IMR-90 (cell line): ENCODE data around the gene SHC2. TPM values are rescaled to one million over a fixed set of nuclear protein-coding genes. Genes with fewer than 3 reads are reported as not detected.

Experiments
- ATAC-seq: fragments of 200-7000 bp; cut with Tn5 transposase; 2 replicates; pipeline ENCODE4 v1.9.1; 2020; ENCODE audit warnings: low read depth, mild to moderate bottlenecking, moderate library complexity
- BruUV-seq: library from RNA; stranded (reverse); fragments of 400-500 nt; replicated peaks from 2 replicates; lab custom pipeline; 2021; lab: Mats Ljungman, UMichigan
- CTCF ChIA-PET: fragments of 300-600 bp; formaldehyde crosslinking; extraction: SDS; loops from one replicate; lab custom pipeline; 2021; ENCODE audit warnings: antibody characterized with exemption; lab: Yijun Ruan, JAX
- POLR2A ChIA-PET: fragments of 300-600 bp; sonication (Branson Sonifier 250); formaldehyde crosslinking; loops from one replicate; lab custom pipeline; 2022; ENCODE audit warnings: antibody characterized with exemption; ENCODE audit not compliant: unreplicated experiment; lab: Charles Lee
- DNase-seq: peaks from one replicate; pipeline ENCODE4 v3.0.0; 2013
- H2AFZ ChIP-seq: replicated peaks from 2 replicates; pipeline ENCODE3; 2013; ENCODE audit warnings: low read length, mild to moderate bottlenecking; ENCODE audit not compliant: poor library complexity
- H2AK5ac ChIP-seq: 2 replicates; pipeline ENCODE4 v1.6.1; 2013; ENCODE audit warnings: low read depth, low read length, inconsistent platforms
- H2AK9ac ChIP-seq: replicated peaks from 2 replicates; pipeline ENCODE3; 2013; ENCODE audit warnings: mild to moderate bottlenecking, low read depth, low read length, moderate library complexity; ENCODE audit not compliant: poor library complexity
- H2BK120ac ChIP-seq: 2 replicates; pipeline ENCODE4 v1.6.1; 2013; ENCODE audit warnings: low read depth, low read length, inconsistent platforms
- H2BK15ac ChIP-seq: 3 replicates; pipeline ENCODE4 v1.6.1; 2013; ENCODE audit warnings: low read depth, low read length, inconsistent platforms
- H2BK20ac ChIP-seq: 2 replicates; pipeline ENCODE4 v1.6.1; 2013; ENCODE audit warnings: low read depth, mild to moderate bottlenecking, inconsistent platforms, low read length, moderate library complexity
- H2BK5ac ChIP-seq: 2 replicates; pipeline ENCODE4 v1.6.1; 2013; ENCODE audit warnings: mild to moderate bottlenecking, low read depth, low read length, inconsistent platforms; ENCODE audit not compliant: poor library complexity, severe bottlenecking
- H3K14ac ChIP-seq: replicated peaks from 2 replicates; pipeline ENCODE4 v1.6.1; 2013; ENCODE audit warnings: low read depth, low read length, inconsistent platforms
- H3K18ac ChIP-seq: 2 replicates; pipeline ENCODE4 v1.6.1; 2013; ENCODE audit warnings: low read depth, low read length, control low read depth
- H3K23ac ChIP-seq: 2 replicates; pipeline ENCODE4 v1.6.1; 2013; ENCODE audit warnings: low read depth, low read length, inconsistent platforms
- H3K27ac ChIP-seq: 2 replicates; pipeline ENCODE4 v1.5.1; 2013; ENCODE audit warnings: mild to moderate bottlenecking, control low read depth, low read length; ENCODE audit not compliant: insufficient read depth
- H3K27me3 ChIP-seq: 2 replicates; pipeline ENCODE4 v1.6.1; 2013; ENCODE audit warnings: low read length; ENCODE audit not compliant: control insufficient read depth, insufficient read depth
- H3K36me3 ChIP-seq: 2 replicates; pipeline ENCODE4 v1.6.1; 2013; ENCODE audit warnings: low read length, mixed read lengths; ENCODE audit not compliant: control insufficient read depth, insufficient read depth
- H3K4ac ChIP-seq: 2 replicates; pipeline ENCODE4 v1.6.1; 2013; ENCODE audit warnings: low read depth, low read length, inconsistent platforms
- H3K4me1 ChIP-seq: 2 replicates; pipeline ENCODE4 v1.6.1; 2013; ENCODE audit warnings: low read length, mixed read lengths; ENCODE audit not compliant: control insufficient read depth, insufficient read depth
- H3K4me2 ChIP-seq: 2 replicates; pipeline ENCODE4 v1.6.1; 2013; ENCODE audit warnings: low read depth, mild to moderate bottlenecking, control low read depth, low read length, moderate library complexity
- H3K4me3 ChIP-seq: 2 replicates; pipeline ENCODE4 v1.5.1; 2013; ENCODE audit warnings: low read depth, mild to moderate bottlenecking, control low read depth, low read length, moderate library complexity; ENCODE audit not compliant: insufficient read depth
- H3K56ac ChIP-seq: 2 replicates; pipeline ENCODE4 v1.6.1; 2013; ENCODE audit warnings: low read length, inconsistent platforms; ENCODE audit not compliant: insufficient read depth; ENCODE audit errors: extremely low read depth
- H3K79me1 ChIP-seq, 2 experiments: 2 replicates each; pipeline ENCODE4 v1.6.1; 2013; ENCODE audit warnings: low read length in 2 of 2, inconsistent platforms in 1 of 2, low read depth in 1 of 2
- H3K9ac ChIP-seq: 2 replicates; pipeline ENCODE4 v1.6.1; 2013; ENCODE audit warnings: low read depth, low read length, control low read depth
- H3K9me1 ChIP-seq: 2 replicates; pipeline ENCODE4 v1.6.1; 2013; ENCODE audit warnings: low read length, inconsistent platforms; ENCODE audit not compliant: insufficient read depth
- H3K9me3 ChIP-seq: 2 replicates; pipeline ENCODE4 v1.6.1; 2013; ENCODE audit warnings: low read length; ENCODE audit not compliant: control insufficient read depth, insufficient read depth
- H4K20me1 ChIP-seq: 2 replicates; pipeline ENCODE4 v1.6.1; 2013; ENCODE audit warnings: low read length, inconsistent platforms; ENCODE audit not compliant: insufficient read depth
- H4K5ac ChIP-seq: 2 replicates; pipeline ENCODE4 v1.6.1; 2013; ENCODE audit warnings: mild to moderate bottlenecking, low read depth, low read length, control low read depth
- H4K8ac ChIP-seq, 2 experiments: 2 replicates each; pipeline ENCODE4 v1.6.1; 2013; ENCODE audit warnings: low read depth in 2 of 2, low read length in 2 of 2, control low read depth in 1 of 2, inconsistent platforms in 1 of 2
- H4K91ac ChIP-seq: 2 replicates; pipeline ENCODE4 v1.6.1; 2013; ENCODE audit warnings: low read depth, low read length, inconsistent platforms; ENCODE audit not compliant: insufficient read depth
- CEBPB ChIP-seq: IDR thresholded peaks from 2 replicates; pipeline ENCODE4 v1.6.1; 2012; ENCODE audit warnings: low read depth, low read length, improper control_type of control experiment
- ELK1 ChIP-seq: fragments of 150-350 bp; IDR thresholded peaks from 2 replicates; pipeline ENCODE4 v1.6.1; 2016; ENCODE audit warnings: low read depth, mild to moderate bottlenecking, low read length, moderate library complexity, borderline replicate concordance
- FOS ChIP-seq: fragments of 150-350 bp; IDR thresholded peaks from 2 replicates; pipeline ENCODE4 v1.6.1; 2016; ENCODE audit warnings: low read depth, low read length
- MAFK ChIP-seq: IDR thresholded peaks from 2 replicates; pipeline ENCODE4 v1.6.1; 2012; ENCODE audit warnings: low read depth, low read length, improper control_type of control experiment
- MAZ ChIP-seq: IDR thresholded peaks from 2 replicates; pipeline ENCODE4 v1.6.1; 2012; ENCODE audit warnings: low read depth, mild to moderate bottlenecking, low read length, improper control_type of control experiment, moderate library complexity, borderline replicate concordance
- NFE2L2 ChIP-seq: fragments of 150-350 bp; IDR thresholded peaks from 2 replicates; pipeline ENCODE4 v1.6.1; 2016; ENCODE audit warnings: low read depth, mild to moderate bottlenecking, low read length
- POLR2A ChIP-seq: IDR thresholded peaks from 2 replicates; pipeline ENCODE4 v1.6.1; 2012; ENCODE audit warnings: mild to moderate bottlenecking, low read depth, low read length
- RAD21 ChIP-seq: IDR thresholded peaks from 2 replicates; pipeline ENCODE4 v1.6.1; 2012; ENCODE audit warnings: low read length, improper control_type of control experiment
- WGBS, 2 experiments: methylation state at CpG; one replicate each; pipeline versions ENCODE4 v1.1.5 to v1.1.7; 2013; ENCODE audit warnings: missing lambda C conversion rate in 2 of 2; ENCODE audit not compliant: insufficient read length in 1 of 2; ENCODE audit errors: extremely low coverage in 2 of 2; 5-methylcytosine and 5-hydroxymethylcytosine counted together
- dilution Hi-C: fragments of 300-500 bp; cut with HindIII; formaldehyde crosslinking; loops from one replicate; pipeline ENCODE4 v1.14.3; 2018; ENCODE audit warnings: low sequenced_read_pairs; ENCODE audit not compliant: unreplicated experiment
- in situ Hi-C: fragments of 300-500 bp; cut with MboI; formaldehyde crosslinking; loops from 3 replicates; pipeline ENCODE4 v1.14.3; 2019; ENCODE audit warnings: low sequenced_read_pairs, inconsistent platforms, mixed read lengths
- intact Hi-C: fragments of 100-400 bp; cut with micrococcal nuclease; formaldehyde crosslinking; loops from 2 replicates; pipeline ENCODE4 v1.10.0; 2022
- polyA plus RNA-seq, 3 experiments: library from polyadenylated mRNA; depleted of rRNA; stranded (reverse); fragments of >200 nt; gene quantifications; 2 replicates each; pipeline ENCODE4 v1.2.3, GENCODE V29; 2012; ENCODE audit warnings: low replicate concordance in 1 of 3
- total RNA-seq: library from RNA; depleted of rRNA; stranded (reverse); fragments of >200 nt; gene quantifications from 2 replicates; pipeline ENCODE4 v1.2.3, GENCODE V29; 2012
- TF ChIP-seq, protein P1 (sequence below): fragments of 150-350 bp; IDR thresholded peaks from 2 replicates; pipeline ENCODE4 v1.6.1; 2017; ENCODE audit warnings: mild to moderate bottlenecking, antibody characterized with exemption, low read length, low read depth

The SHC2 gene
- total and polyA plus RNA-seq, 2 of the 4 experiments (the other 2 are of a cell fraction) = 0.68 TPM; not detected in 1

DNA sequence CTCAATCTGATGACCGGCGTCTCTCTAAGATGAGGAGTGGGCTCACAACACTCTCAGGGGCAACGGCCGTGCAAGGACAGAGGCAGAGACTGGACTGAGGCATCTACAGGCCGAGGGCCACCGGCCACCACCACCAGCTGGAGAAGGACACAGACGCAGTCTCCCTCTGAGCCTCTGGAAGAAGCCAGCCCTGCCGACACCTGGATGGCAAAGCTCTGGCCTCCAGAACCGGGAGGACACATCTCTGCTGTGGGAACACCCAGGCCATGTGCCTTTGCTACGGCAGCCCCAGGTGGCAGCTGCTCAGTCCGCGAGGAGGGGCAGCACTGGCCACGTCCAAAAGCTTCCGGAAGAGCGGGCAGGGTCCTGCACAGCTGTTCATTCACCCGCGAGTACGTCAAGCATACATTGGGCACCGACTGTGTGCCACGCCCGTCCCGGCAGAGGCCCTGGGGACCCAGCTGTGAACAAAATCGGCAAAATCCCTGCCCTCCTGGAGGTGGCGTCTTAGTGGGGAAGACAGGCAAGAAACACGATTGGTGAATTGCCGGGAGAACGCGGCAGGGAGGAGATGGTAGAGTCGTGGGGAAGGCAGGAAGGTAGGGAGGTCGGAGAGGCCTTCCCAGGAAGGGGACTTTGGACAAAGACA, 69.0 kb downstream of the SHC2 start:
- Histone ChIP-seq H3K56ac (no peak overlapping the region), H2BK20ac (no peak overlapping the region), H3K14ac (no peak overlapping the region), H3K9ac (no peak overlapping the region), H4K5ac (no peak overlapping the region), H2AK9ac (no peak overlapping the region), H3K27ac (no peak overlapping the region), H3K9me3 (peaks cover 7% of the 10 kb centered on the region; the same call in 1 of the 2 replicates), H3K79me1 (no peaks in the 10 kb centered on the region), H3K4me1 (no peaks in the 10 kb centered on the region), H4K91ac (no peak overlapping the region), H2BK15ac (no peak overlapping the region), H2AK5ac (no peak overlapping the region), H3K4me3 (no peak overlapping the region), H3K4me2 (no peak overlapping the region), H3K4ac (no peak overlapping the region), H3K36me3 (no peaks in the 10 kb centered on the region), H2AFZ (no peak overlapping the region), H2BK120ac (no peak overlapping the region), H3K23ac (no peak overlapping the region), H4K20me1 (no peaks in the 10 kb centered on the region), H3K27me3 (peaks cover 8% of the 10 kb centered on the region), H2BK5ac (no peak overlapping the region), H3K18ac (no peak overlapping the region), H4K8ac (no peak overlapping the region), H3K9me1 (no peaks in the 10 kb centered on the region)
- intact Hi-C loops (no loop called here), dilution Hi-C loops (no loop called here), in situ Hi-C loops (no loop called here)
- CTCF ChIA-PET = no interaction called here
- ATAC-seq = no peak
- WGBS, 2 experiments = 81% methylated on average over 26 of the region's 30 CpGs; no CpG with 5 or more reads in 1 of the 2 experiments
- TF ChIP-seq, protein P1, sequence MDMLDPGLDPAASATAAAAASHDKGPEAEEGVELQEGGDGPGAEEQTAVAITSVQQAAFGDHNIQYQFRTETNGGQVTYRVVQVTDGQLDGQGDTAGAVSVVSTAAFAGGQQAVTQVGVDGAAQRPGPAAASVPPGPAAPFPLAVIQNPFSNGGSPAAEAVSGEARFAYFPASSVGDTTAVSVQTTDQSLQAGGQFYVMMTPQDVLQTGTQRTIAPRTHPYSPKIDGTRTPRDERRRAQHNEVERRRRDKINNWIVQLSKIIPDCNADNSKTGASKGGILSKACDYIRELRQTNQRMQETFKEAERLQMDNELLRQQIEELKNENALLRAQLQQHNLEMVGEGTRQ = no peak
- TF ChIP-seq MAZ = no peak
- no peak for TF ChIP-seq MAFK
- no peak for TF ChIP-seq NFE2L2
- TF ChIP-seq RAD21 = no peak
- no peak for TF ChIP-seq CEBPB
- no peak for TF ChIP-seq ELK1
- TF ChIP-seq FOS = no peak
- TF ChIP-seq POLR2A = no peak
- no TSS peak for BruUV-seq
- DNase-seq = no peak
- POLR2A ChIA-PET = no interaction called here
